ENCODE measurements around the gene ICOSLG.
"Not testable (repeated sequence)": the region's sequence is repeated elsewhere in the genome, so short reads cannot be mapped to it uniquely, and the experiment has no call there.

DNA sequence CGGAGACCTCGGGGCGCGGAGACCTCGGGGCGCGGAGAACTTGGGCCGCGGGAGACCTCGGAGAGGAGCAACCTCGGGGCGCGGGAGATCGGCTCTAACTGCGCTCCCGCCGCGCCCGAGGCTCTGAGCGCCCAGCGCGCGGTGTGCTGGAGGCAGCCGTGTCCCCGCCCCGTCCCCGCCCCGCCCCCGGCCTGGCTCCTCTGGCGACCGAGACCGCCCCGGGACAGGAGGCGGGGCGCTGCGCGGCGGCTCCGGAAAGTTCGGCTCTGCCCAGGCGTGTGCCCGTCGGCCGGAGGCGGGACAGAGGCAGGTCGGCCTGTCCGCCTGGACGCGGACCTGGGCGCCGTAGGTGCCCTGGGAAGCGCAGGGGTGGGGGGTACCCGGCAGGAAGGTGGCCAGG, at the start of gene ICOSLG:
- TF ChIP-seq, protein P1, sequence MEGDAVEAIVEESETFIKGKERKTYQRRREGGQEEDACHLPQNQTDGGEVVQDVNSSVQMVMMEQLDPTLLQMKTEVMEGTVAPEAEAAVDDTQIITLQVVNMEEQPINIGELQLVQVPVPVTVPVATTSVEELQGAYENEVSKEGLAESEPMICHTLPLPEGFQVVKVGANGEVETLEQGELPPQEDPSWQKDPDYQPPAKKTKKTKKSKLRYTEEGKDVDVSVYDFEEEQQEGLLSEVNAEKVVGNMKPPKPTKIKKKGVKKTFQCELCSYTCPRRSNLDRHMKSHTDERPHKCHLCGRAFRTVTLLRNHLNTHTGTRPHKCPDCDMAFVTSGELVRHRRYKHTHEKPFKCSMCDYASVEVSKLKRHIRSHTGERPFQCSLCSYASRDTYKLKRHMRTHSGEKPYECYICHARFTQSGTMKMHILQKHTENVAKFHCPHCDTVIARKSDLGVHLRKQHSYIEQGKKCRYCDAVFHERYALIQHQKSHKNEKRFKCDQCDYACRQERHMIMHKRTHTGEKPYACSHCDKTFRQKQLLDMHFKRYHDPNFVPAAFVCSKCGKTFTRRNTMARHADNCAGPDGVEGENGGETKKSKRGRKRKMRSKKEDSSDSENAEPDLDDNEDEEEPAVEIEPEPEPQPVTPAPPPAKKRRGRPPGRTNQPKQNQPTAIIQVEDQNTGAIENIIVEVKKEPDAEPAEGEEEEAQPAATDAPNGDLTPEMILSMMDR (IDR thresholded peaks at IDR 0.05; ENCODE audit: borderline replicate concordance, extremely low read depth, low read length, poor library complexity, severe bottlenecking): not testable (repeated sequence)
- not testable (repeated sequence) for TF ChIP-seq EZH2 (IDR thresholded peaks at IDR 0.05; ENCODE audit: borderline replicate concordance, low read depth, low read length, severe bottlenecking)

Measured in DND-41 (cell line).